Loucy (cell line): ENCODE results near the gene KIF26A.

Source experiments
- H2AFZ ChIP-seq: fragments of 200-600 bp; sonication (generic); 2 replicates; pipeline ENCODE4 v1.6.0; 2016; ENCODE audit warnings: antibody characterized with exemption, mild to moderate bottlenecking, low read length, moderate library complexity
- H3F3A ChIP-seq: fragments of 200-600 bp; 2 replicates; pipeline ENCODE4 v1.6.0; 2016; ENCODE audit warnings: antibody characterized with exemption, low read depth, mild to moderate bottlenecking
- H3K27me3 ChIP-seq: fragments of 200-600 bp; sonication (generic); 2 replicates; pipeline ENCODE4 v1.6.1; 2014; ENCODE audit warnings: low read length, mild to moderate bottlenecking; ENCODE audit not compliant: insufficient read depth, poor library complexity, severe bottlenecking
- H3K36me3 ChIP-seq: fragments of 200-600 bp; sonication (generic); 2 replicates; pipeline ENCODE4 v1.6.1; 2016; ENCODE audit warnings: low read length; ENCODE audit not compliant: insufficient read depth
- H3K4me1 ChIP-seq: fragments of 200-600 bp; sonication (generic); 2 replicates; pipeline ENCODE4 v1.5.1; 2014; ENCODE audit warnings: low read length, mild to moderate bottlenecking; ENCODE audit not compliant: insufficient read depth, poor library complexity, severe bottlenecking
- H3K4me2 ChIP-seq: fragments of 200-600 bp; sonication (generic); 2 replicates; pipeline ENCODE4 v1.6.0; 2014; ENCODE audit warnings: antibody characterized with exemption, low read length, low read depth, mild to moderate bottlenecking; ENCODE audit not compliant: poor library complexity, severe bottlenecking
- H3K4me3 ChIP-seq: fragments of 200-600 bp; sonication (generic); 2 replicates; pipeline ENCODE4 v1.5.1; 2014; ENCODE audit warnings: low read length, mild to moderate bottlenecking, mixed read lengths; ENCODE audit not compliant: poor library complexity, severe bottlenecking
- H3K79me2 ChIP-seq: fragments of 200-600 bp; sonication (generic); 2 replicates; pipeline ENCODE4 v1.6.1; 2014; ENCODE audit warnings: low read length; ENCODE audit not compliant: insufficient read depth
- H3K9ac ChIP-seq: fragments of 200-600 bp; sonication (generic); 2 replicates; pipeline ENCODE4 v1.6.0; 2014; ENCODE audit warnings: mild to moderate bottlenecking, low read depth, low read length, moderate library complexity; ENCODE audit not compliant: poor library complexity, severe bottlenecking
- H3K9me2 ChIP-seq: fragments of 200-600 bp; sonication (generic); replicated peaks from 2 replicates; pipeline ENCODE4 v1.6.1; 2016; ENCODE audit warnings: low read depth, low read length, mixed read lengths
- H3K9me3 ChIP-seq: fragments of 200-600 bp; sonication (generic); 2 replicates; pipeline ENCODE4 v1.6.1; 2014; ENCODE audit warnings: mild to moderate bottlenecking, antibody characterized with exemption, low read length, low read depth; ENCODE audit not compliant: insufficient read depth
- H4K20me1 ChIP-seq: fragments of 200-600 bp; sonication (generic); 2 replicates; pipeline ENCODE4 v1.6.0; 2014; ENCODE audit warnings: antibody characterized with exemption, low read length, mild to moderate bottlenecking; ENCODE audit not compliant: insufficient read depth, poor library complexity, severe bottlenecking
- EZH2phosphoT487 ChIP-seq: fragments of 200-600 bp; IDR thresholded peaks from 2 replicates; pipeline ENCODE4 v1.6.1; 2018; ENCODE audit warnings: antibody characterized with exemption, mild to moderate bottlenecking, moderate library complexity, borderline replicate concordance
- TF ChIP-seq, protein P1 (sequence below): fragments of 200-600 bp; sonication (generic); conservative IDR thresholded peaks from 2 replicates; pipeline ENCODE4 v1.5.1; 2014; ENCODE audit warnings: mild to moderate bottlenecking, antibody characterized with exemption, low read length

Gene KIF26A

GRCh38 chr14:104115131-104115600 is 23.2 kb upstream of the KIF26A start:
- H3F3A ChIP-seq = no peaks in the 10 kb centered on the region
- TF ChIP-seq EZH2phosphoT487 = no peak
- TF ChIP-seq, protein P1, sequence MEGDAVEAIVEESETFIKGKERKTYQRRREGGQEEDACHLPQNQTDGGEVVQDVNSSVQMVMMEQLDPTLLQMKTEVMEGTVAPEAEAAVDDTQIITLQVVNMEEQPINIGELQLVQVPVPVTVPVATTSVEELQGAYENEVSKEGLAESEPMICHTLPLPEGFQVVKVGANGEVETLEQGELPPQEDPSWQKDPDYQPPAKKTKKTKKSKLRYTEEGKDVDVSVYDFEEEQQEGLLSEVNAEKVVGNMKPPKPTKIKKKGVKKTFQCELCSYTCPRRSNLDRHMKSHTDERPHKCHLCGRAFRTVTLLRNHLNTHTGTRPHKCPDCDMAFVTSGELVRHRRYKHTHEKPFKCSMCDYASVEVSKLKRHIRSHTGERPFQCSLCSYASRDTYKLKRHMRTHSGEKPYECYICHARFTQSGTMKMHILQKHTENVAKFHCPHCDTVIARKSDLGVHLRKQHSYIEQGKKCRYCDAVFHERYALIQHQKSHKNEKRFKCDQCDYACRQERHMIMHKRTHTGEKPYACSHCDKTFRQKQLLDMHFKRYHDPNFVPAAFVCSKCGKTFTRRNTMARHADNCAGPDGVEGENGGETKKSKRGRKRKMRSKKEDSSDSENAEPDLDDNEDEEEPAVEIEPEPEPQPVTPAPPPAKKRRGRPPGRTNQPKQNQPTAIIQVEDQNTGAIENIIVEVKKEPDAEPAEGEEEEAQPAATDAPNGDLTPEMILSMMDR = no peak
- H3K36me3 ChIP-seq = no peaks in the 10 kb centered on the region
- H4K20me1 ChIP-seq = no peaks in the 10 kb centered on the region
- H3K4me3 ChIP-seq = no peak overlapping the region
- H2AFZ ChIP-seq = no peak overlapping the region
- H3K9me2 ChIP-seq = no peaks in the 10 kb centered on the region
- H3K4me1 ChIP-seq = no peaks in the 10 kb centered on the region
- H3K27me3 ChIP-seq = no peaks in the 10 kb centered on the region
- no peaks in the 10 kb centered on the region for H3K79me2 ChIP-seq
- no peaks in the 10 kb centered on the region for H3K9me3 ChIP-seq
- no peak overlapping the region for H3K9ac ChIP-seq
- H3K4me2 ChIP-seq = no peak overlapping the region

DNA sequence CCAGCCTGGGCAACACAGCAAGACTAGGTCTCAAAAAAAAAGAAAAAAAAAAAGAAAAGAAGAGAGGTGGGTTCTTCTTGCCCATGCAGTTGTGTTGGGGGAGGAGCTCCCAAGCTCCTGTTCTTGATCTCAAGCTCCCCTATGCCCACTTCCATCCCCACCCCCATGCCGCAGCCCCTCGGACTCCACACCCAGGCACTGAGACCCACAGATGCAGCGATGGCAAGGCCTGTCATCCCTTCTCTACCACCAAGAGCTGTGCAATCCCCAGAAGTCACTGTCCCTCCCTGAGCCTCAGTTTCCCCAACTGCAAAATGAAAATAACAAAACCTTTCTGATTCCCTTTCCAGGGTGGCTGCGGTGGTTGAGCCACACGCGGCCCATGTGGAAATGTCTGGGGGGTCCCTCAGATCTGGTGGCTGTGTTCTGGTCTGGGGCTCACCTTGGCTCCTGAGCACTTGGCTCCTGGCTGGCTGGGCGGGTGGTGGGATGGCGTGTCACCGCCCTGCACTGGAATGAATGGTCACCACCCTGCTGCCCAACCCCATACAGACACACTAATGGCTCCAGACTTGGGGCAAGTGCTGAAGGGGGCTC is 22.6 kb upstream of the KIF26A start:
- H3K9me3 ChIP-seq = no peaks in the 10 kb centered on the region
- H3K9ac ChIP-seq = no peak overlapping the region
- H3K4me2 ChIP-seq = no peak overlapping the region
- H3K27me3 ChIP-seq = no peaks in the 10 kb centered on the region
- H3K9me2 ChIP-seq = no peaks in the 10 kb centered on the region
- TF ChIP-seq, protein P1 = no peak
- no peak for TF ChIP-seq EZH2phosphoT487
- H4K20me1 ChIP-seq = no peaks in the 10 kb centered on the region
- no peaks in the 10 kb centered on the region for H3K4me1 ChIP-seq
- H3K4me3 ChIP-seq = no peak overlapping the region
- H2AFZ ChIP-seq = no peak overlapping the region
- no peaks in the 10 kb centered on the region for H3K79me2 ChIP-seq
- H3F3A ChIP-seq = no peaks in the 10 kb centered on the region
- no peaks in the 10 kb centered on the region for H3K36me3 ChIP-seq

DNA sequence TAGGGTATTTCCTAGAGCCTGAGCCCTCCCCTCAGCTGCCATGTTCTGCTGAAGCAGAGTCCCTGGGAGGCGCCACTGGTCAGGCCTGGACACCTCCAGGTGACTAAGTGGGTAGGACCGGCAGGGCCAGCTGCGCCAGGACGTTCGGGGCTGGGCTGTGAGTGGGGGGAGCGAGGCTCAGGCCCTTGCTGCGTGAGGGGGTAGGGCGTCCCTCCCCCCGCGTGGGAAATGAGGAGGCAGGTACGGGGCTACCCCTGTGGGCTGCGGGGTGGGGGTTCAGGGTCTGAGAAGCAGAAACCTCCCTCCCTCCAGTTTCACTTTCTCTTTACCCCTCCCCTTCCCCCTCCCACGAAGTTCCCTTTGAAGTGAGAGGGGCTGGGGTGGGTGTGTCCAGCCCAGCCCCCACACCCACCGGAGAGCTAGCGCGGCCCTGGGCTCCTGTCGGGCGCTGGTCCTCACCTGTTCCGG is 22.1 kb upstream of the KIF26A start:
- Histone ChIP-seq H2AFZ (no peak overlapping the region), H3K9me3 (no peaks in the 10 kb centered on the region), H3K79me2 (no peaks in the 10 kb centered on the region), H3K27me3 (no peaks in the 10 kb centered on the region), H4K20me1 (no peaks in the 10 kb centered on the region), H3K4me1 (no peaks in the 10 kb centered on the region), H3K36me3 (no peaks in the 10 kb centered on the region), H3F3A (no peaks in the 10 kb centered on the region), H3K4me2 (no peak overlapping the region), H3K9me2 (no peaks in the 10 kb centered on the region), H3K4me3 (no peak overlapping the region), H3K9ac (no peak overlapping the region)
- no peak for TF ChIP-seq EZH2phosphoT487
- TF ChIP-seq, protein P1 = no peak
